ENCODE results near the gene GATA3.

Gene GATA3

DNA sequence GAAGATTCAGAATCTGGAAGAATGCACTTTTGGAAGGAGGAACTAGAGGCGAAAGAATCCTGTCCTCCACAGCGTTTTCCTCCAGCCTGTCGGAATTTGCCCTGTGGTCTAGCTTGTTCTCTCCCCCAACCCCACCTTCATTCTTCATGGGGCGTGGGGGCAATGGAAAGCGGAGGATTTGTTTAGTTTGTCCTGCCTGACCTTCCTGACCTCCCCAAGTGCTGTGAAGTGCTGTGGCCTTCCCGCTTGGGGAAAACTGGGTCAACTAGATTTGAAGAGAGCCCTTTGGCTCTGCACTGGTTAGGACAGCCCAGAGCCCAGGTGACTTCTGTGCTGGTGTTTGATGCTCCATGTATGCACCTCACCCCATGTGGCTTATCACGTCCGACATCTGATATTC, 49.1 kb downstream of the GATA3 start:
- DNase-seq = no peak

DNA sequence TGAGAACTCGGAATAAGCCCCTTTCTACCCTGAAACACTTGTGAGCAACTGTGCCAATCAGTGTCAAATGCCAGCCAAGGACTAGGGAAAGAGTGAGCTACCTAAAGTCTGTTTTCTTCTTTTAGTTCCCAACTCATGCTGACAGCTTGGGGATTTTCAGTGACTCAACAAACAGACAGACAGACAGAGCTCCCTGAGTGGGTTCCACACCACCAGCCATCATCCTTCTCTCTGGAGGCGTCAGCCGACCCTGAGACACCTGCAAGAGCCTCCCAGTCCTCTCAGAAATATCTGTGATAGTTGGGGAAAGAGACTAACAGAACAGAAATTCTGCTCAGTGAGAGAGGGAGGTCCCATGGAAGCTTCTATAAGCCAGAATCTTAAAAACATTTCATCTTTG, 49.5 kb downstream of the GATA3 start:
- DNase-seq = no peak

DNA sequence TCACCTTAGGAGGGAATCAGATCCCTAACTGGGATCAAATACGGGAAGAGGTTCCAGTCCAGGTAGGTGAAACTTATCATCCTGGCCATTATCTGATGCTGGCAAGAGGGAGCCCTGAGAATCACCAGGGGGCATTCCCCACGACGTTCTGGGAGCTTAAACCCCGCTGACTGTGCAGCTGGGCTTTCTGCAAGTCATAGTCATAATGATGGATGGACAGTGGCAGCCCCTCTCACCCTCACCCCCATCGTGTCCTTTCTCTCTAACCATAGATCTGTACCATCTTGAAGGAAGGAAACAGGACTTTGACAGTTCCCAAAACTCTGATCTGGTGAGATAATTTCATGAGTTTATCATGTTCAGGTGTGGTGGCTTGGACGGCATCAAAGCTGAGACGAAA, 50.2 kb downstream of the GATA3 start:
- no peak for DNase-seq

DNA sequence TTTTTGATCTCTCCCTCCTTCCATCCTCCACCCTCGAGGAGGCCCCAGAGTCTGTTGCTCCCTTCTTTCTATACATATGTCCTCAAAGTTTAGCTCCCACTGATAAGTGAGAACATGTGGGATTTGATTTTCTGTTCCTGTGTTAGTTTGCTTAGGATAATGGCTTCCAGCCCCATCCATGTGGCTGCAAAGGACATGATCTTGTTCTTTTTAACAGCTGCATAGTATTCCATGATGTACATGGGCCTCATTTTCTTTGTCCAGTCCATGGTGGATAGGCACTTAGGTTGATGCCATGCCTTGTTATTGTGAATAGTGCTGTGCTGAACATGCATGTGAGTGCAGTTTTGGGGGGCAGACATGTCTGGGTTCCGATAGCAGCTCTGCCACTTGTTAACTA, 51.4 kb downstream of the GATA3 start:
- DNase-seq = no peak

DNA sequence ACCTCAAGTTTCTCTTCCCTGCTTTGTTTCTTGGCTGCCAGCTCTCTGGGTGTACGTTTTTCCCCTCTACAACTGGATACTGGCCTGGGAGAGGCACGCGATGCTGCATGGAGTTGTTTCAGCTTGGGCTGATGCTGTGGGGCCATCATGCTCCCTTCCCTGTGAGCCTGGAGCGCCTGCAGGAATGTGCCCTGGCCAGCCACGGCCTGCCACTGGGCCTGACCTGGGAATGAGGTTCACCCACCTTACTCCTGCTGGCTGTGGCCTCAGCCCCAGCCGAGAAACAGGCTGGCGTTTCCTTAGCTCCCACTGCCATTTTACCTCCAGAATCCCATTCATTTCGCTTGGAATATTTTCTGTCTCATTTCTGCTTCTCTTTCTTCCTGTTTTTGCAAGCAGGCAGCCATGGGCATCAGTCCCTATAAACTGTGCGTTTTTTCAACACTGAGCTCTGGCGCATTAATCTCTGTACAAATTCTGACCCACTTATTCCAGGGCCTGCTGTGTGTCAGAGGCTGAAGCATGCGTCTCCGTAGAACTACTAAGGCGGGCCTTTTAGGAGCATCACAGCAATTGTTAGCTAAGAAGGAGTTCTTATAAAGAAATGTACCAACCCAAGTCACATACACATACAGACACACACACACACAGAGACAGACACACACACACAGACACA, 57.9 kb downstream of the GATA3 start:
- DNase-seq = no peak

DNA sequence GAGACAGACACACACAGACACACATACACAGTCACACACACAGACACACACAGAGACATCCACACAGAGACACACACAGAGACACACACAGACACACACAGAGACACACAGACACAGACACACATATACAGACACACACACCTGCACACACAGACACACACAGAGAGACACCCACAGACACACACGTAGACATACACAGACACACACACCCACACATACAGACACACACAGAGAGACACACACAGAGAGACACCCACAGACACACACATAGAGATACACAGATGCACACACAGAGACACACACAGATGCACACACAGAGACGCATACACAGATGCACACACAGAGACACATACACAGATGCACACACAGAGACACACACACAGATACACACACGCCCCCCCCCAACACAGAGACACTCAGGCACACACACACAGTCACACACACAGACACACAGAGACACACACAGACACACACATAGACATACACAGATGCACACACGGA, 58.5 kb downstream of the GATA3 start:
- DNase-seq = no peak

DNA sequence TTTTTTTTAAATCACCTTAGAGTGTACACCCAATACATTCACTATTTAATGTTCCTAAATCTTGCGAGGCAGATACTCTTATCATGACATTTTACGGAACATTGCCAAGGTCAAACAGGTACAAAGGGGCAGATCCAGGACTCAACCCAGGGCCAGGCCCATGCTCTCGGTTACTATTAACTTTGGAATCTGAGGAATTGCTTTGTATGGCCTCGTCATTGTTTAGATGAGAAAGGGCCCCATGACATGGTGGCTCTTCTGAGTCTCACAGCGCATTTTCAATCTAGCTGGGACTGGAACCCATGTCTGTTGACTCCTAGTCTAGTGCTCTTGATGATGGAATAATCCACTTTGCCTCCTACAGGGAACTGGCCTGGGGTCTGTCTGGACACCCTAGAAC, 59.1 kb downstream of the GATA3 start:
- DNase-seq = no peak

DNA sequence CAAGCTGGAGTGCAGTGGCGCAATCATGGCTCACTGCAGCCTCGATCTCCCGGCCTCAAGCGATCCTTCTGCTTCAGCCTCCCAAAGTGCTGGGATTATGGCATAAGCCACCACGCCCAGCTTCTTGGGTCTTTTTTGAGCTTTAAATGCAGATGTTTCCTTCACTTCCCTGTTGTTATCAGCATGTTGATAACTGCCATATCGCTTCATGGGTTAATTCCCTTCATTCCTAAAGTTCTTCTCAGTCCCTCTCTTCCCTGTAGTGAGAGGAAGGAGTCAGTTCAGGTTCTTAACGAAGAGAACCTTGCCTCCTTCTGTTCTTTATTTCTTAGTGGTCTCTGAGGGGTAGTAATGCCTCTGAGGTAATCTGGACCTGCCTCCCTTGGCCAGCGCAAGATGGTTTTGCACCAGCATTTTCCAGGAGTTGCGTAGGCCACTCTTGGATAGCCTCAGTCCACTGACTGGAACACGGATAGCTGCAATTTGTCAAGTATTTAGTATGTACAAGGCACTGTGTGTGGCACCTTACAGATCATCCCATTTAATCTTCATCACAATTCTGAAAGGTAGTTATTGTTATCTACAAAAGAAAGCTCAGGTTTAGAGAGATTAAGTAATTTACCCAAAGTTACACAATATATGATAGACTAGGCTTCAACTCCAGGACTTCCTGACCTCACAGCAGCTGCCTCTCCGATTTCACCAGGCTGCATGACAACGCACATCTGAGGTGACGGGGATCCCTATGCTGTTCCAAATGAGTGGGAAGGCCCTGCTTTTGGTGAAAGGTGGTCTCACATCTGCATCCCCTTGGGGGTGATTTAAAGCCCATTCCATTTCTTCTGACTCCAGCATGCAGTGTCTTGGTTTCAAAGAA, 60.5 kb downstream of the GATA3 start:
- no peak for DNase-seq

DNA sequence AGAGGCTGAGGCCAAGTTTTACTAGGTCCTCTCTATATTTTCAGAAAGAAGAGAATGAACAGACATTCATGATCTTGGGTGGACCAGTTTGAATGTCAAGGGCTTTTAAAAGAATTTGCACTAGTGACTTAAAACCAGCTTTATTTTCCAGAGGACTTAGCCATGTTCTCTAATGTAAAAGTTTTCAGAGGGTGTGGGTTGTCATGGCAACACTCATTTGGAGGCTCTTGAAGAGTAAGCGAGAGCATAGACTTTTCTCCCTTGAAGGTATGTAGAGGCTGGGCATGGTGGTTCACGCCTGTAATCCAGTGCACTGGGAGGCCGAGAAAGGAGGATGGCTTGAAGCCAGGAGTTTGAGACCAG, 61.1 kb downstream of the GATA3 start:
- no peak for DNase-seq

DNA sequence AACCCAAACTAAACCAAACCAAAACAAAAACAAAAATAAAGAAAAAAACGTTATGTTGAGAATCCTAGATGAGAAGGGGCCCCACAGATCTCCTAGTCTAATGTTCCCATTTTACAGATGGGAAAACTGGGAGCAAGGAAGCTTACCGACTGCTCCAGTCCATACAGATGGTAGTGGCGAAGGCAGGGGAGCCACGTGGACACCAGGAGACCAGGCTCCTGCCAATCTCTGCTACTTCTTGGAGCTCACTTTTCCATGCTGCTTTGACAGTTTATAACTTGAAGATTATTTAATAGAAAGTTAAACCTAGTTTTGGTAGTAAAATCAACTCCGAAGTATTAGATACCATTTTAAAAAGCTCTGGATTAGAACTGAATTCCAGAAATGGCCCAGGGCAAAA, 62.0 kb downstream of the GATA3 start:
- no peak for DNase-seq

DNA sequence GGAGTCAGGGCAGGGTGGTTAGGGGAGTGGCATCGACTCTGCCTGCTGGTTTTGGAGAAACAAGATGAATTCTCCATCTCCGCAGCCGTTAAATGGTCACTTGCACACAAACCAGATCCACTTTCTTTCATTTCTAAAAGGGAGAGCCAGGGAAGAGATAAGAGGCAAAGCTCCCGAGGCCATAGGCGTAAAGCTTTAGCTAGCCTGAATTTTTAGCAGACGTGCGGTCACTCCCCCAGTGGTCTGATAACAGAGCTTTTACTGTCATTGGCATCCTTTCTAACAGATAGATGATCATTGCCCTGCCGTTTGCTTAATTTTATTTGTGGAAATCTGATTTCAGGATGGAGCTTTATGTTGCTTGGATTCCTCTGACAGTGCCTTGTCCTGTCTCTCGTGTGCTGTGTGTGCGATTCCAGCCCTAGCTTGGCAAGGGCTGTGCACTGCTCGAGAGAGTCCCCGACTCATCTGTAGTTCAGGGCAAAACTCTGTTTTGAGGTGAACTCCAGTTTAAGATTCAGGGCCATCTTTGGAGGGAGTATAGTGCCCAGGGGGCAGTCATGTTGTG, 62.5 kb downstream of the GATA3 start:
- no peak for DNase-seq

DNA sequence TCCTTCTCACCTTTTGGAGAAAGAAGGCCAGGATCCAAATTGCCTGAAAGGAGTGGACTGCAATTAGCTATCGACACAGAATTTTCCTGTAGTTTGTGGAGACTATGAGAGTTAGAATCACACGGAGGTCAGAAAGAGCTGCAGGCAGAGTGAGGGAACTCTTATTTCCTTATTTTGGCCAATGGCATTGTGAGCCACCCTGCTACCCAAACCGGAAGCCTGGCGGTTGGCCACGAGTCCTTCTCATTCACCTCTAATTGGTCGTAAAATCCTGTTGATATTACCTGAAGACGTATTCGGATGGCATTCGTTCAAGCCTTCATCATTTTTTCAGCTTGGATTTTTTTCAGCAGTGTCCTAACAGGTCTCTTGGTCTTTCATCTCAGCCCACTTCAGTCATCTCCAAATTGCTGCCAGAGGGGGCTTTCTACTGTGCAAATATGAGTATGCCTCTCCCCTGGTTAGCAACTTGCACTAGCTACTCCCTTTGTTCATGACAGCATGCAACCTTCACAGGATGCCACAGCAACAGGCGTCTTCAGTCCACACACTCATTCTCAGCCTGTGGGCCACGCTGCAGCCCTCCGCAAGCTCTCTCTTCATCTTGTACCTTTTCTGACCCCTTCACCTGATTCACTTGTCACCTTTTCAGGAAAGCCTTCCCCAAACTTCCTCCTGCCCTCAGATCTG, 66.9 kb downstream of the GATA3 start:
- DNase-seq = no peak

DNA sequence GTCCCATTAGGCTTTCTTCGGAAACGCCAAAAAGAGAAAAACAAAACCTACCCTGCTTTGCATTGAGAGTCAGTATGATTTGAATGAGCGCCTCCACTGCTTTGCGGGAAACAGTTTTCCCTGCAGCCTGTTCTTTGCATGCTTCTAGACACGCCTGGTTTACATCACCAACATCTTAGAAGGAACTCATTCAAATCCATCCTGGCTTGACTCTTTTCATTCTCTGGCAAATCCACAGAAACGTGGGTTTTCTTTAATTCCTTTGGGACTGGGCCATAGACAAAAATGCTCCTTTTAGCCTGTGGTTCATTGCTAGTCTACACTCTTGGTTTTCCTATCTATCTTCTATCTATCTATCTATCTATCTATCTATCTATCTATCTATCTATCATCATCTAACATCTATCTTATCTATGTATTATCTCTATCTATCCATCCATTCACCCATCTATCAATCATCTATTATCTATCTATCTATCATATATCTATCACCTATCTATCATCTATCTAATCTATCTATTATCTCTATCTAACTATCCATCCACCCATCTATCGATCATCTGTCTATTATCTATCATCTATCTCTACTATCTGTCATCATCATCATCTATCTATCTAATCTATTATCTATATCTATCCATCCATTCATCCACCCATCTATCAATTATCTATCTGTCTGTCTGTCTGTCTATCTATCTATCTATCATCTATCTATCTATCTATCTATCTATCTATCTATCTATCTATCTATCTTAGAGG, 68.3 kb downstream of the GATA3 start:
- no peak for DNase-seq

DNA sequence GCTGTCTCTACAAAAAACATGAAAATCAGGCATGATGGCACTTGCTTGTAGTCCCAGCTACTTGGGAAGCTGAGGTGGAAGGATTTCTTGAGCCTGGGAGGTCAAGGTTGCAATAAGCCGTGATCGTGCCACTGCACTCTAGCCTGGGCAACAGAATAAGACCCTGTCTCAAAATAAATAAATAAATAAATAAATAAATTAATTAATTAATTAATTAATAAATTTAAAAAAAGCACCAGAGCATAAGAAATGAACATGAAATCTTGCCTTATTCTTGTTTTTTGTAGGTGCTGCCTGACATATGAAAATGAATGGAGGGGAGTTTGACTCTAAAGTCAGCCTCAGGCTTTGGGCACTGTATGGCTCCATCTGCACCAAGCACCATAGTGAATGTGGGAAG, 69.9 kb downstream of the GATA3 start:
- DNase-seq = no peak
